B cell (primary cell): Measurements from ENCODE around the gene CDT1. TPM values are rescaled to one million over a fixed set of nuclear protein-coding genes. Genes with fewer than 3 reads are reported as not detected.

Source experiments
- ATAC-seq: fragments of 200-7000 bp; cut with Tn5 transposase; one replicate; pipeline ENCODE4 v1.10.0; 2021; ENCODE audit warnings: low read depth, mild to moderate bottlenecking, moderate number of reproducible peaks, moderate library complexity
- CTCF ChIA-PET: fragments of 350-600 bp; sonication (Branson Sonifier 250); formaldehyde crosslinking; loops from one replicate; lab custom pipeline; 2021; ENCODE audit warnings: antibody characterized with exemption, inconsistent platforms; lab: Charles Lee
- POLR2A ChIA-PET: fragments of 350-600 bp; sonication (Branson Sonifier 250); formaldehyde crosslinking; loops from one replicate; lab custom pipeline; 2021; ENCODE audit warnings: antibody characterized with exemption; lab: Charles Lee
- DNase-seq: peaks from one replicate; pipeline ENCODE4 v3.0.0; 2013
- H2AFZ ChIP-seq: 2 replicates; pipeline ENCODE4 v1.6.1; 2012; ENCODE audit warnings: mild to moderate bottlenecking, low read depth, low read length; ENCODE audit not compliant: insufficient read depth, poor library complexity, severe bottlenecking
- H3K27ac ChIP-seq, 2 donors: 1 replicate in 1 of 2; 2 replicates in 1 of 2; pipeline ENCODE4 v1.5.1; 2012 to 2013; ENCODE audit warnings: low read length in 2 of 2, mild to moderate bottlenecking in 2 of 2, moderate library complexity in 1 of 2
- H3K27me3 ChIP-seq, 4 experiments: fragments of 200-600 bp in 1 of 4; sonication (generic) in 1 of 4; replicated peaks in 1 of 4; 1 replicate in 2 of 4; 2 replicates in 2 of 4; pipeline versions ENCODE4 v1.6.1 to v1.7.0; 2013 to 2016; ENCODE audit warnings: low read length in 3 of 4, mild to moderate bottlenecking in 2 of 4, mixed read lengths in 1 of 4, moderate library complexity in 1 of 4; ENCODE audit not compliant: insufficient read depth in 4 of 4, control insufficient read depth in 3 of 4; ENCODE audit errors: control extremely low read depth in 1 of 4
- H3K36me3 ChIP-seq, 2 experiments: replicated peaks in 1 of 2; 1 replicate in 1 of 2; 2 replicates in 1 of 2; pipeline versions ENCODE4 v1.6.1 to v1.7.1; 2013; ENCODE audit warnings: low read length in 1 of 2; ENCODE audit not compliant: insufficient read depth in 2 of 2, control insufficient read depth in 1 of 2; ENCODE audit errors: control extremely low read depth in 1 of 2, extremely low read depth in 1 of 2
- H3K4me1 ChIP-seq, 2 donors: fragments of 200-600 bp in 1 of 2; sonication (generic) in 1 of 2; 1 replicate in 1 of 2; 2 replicates in 1 of 2; pipeline versions ENCODE4 v1.5.1 to v1.6.1; 2013 to 2017; ENCODE audit warnings: low read length in 2 of 2; ENCODE audit not compliant: control insufficient read depth in 2 of 2, insufficient read depth in 2 of 2
- H3K4me2 ChIP-seq: replicated peaks from 2 replicates; pipeline ENCODE3; 2012; ENCODE audit warnings: mild to moderate bottlenecking, low read depth, low read length; ENCODE audit not compliant: poor library complexity, severe bottlenecking
- H3K4me3 ChIP-seq, 5 experiments: fragments of 200-600 bp in 1 of 5; sonication (generic) in 1 of 5; 1 replicate in 3 of 5; 2 replicates in 2 of 5; pipeline versions ENCODE4 v1.5.1 to v1.7.0; 2011 to 2016; ENCODE audit warnings: low read length in 4 of 5, mild to moderate bottlenecking in 4 of 5, low read depth in 2 of 5, control low read depth in 1 of 5, moderate library complexity in 1 of 5; ENCODE audit not compliant: insufficient read depth in 1 of 5; ENCODE audit errors: control extremely low read depth in 1 of 5, extremely low read depth in 1 of 5
- H3K79me2 ChIP-seq: fragments of 200-600 bp; sonication (generic); one replicate; pipeline ENCODE4 v1.6.0; 2016; ENCODE audit warnings: low read length; ENCODE audit not compliant: control insufficient read depth, insufficient read depth
- H3K9ac ChIP-seq: fragments of 200-600 bp; sonication (generic); 2 replicates; pipeline ENCODE4 v1.6.1; 2017; ENCODE audit warnings: mild to moderate bottlenecking, low read length, moderate library complexity
- H3K9me3 ChIP-seq, 3 donors: one replicate each; pipeline versions ENCODE4 v1.6.1 to v1.7.1; 2013; ENCODE audit warnings: low read length in 2 of 3; ENCODE audit not compliant: control insufficient read depth in 2 of 3, insufficient read depth in 1 of 3; ENCODE audit errors: control extremely low read depth in 1 of 3
- H4K20me1 ChIP-seq: 2 replicates; pipeline ENCODE4 v1.6.0; 2012; ENCODE audit warnings: mild to moderate bottlenecking, low read length; ENCODE audit not compliant: insufficient read depth, control insufficient read depth, poor library complexity, severe bottlenecking
- H3K27ac Mint-ChIP-seq: one replicate; pipeline ENCODE4 v1.8.0; 2021; ENCODE audit warnings: mixed read lengths
- H3K27me3 Mint-ChIP-seq: one replicate; pipeline ENCODE4 v1.8.0; 2021; ENCODE audit warnings: mixed read lengths
- H3K4me1 Mint-ChIP-seq: one replicate; pipeline ENCODE4 v1.8.0; 2021; ENCODE audit warnings: mixed read lengths
- H3K4me3 Mint-ChIP-seq: one replicate; pipeline ENCODE4 v1.8.0; 2021; ENCODE audit warnings: mixed read lengths
- H3K9me3 Mint-ChIP-seq: one replicate; pipeline ENCODE4 v1.8.0; 2022; ENCODE audit warnings: mixed read lengths; ENCODE audit not compliant: insufficient read depth
- EZH2 ChIP-seq: IDR thresholded peaks from 2 replicates; pipeline ENCODE4 v1.6.1; 2012; ENCODE audit warnings: borderline replicate concordance, low read depth, mild to moderate bottlenecking, moderate library complexity, low read length; ENCODE audit not compliant: insufficient read depth, poor library complexity, severe bottlenecking
- WGBS: methylation state at CpG from one replicate; pipeline ENCODE4 v1.1.5; 2013; ENCODE audit warnings: missing lambda C conversion rate; ENCODE audit not compliant: insufficient coverage; 5-methylcytosine and 5-hydroxymethylcytosine counted together
- intact Hi-C: fragments of 100-400 bp; cut with micrococcal nuclease; formaldehyde crosslinking; loops from one replicate; pipeline ENCODE4 v1.10.0; 2022
- polyA plus RNA-seq: library from polyadenylated mRNA; depleted of rRNA; stranded (reverse); fragments of >200 nt; gene quantifications from 2 replicates; pipeline ENCODE4 v1.2.3, GENCODE V29; 2012
- total RNA-seq, 2 donors: library from RNA; stranded (reverse); fragments of 120-200 nt in 1 of 2; gene quantifications; 1 replicate in 1 of 2; 2 replicates in 1 of 2; pipeline versions ENCODE4 v1.2.3 to v1.2.4, GENCODE V29; 2013 to 2022
- TF ChIP-seq, protein P1 (sequence below): fragments of 200-600 bp; IDR thresholded peaks from one replicate; pipeline ENCODE4 v1.8.0; 2022; ENCODE audit warnings: antibody characterized with exemption, mild to moderate bottlenecking

Gene CDT1
- total and polyA plus RNA-seq, 2 donors (not counting 1 experiment from before 2014, with no cell fraction given) = 0.27 to 0.36 TPM

- DNase-seq (no peak), ATAC-seq (no peak)
- Mint-ChIP-seq H3K4me3 (no peak overlapping the region), H3K9me3 (no peaks in the 10 kb centered on the region), H3K27me3 (no peaks in the 10 kb centered on the region), H3K27ac (no peak overlapping the region), H3K4me1 (peaks cover 25% of the 10 kb centered on the region)
- peaks cover 0 to 17% (median 0%) of the 10 kb centered on the region in 3 donors for H3K9me3 ChIP-seq
- H3K4me2 ChIP-seq = no peak overlapping the region
- no peak overlapping the region for H3K27ac ChIP-seq
- CTCF ChIA-PET = interaction anchor here (1.4 to 6.3 kb wide), 3 partner anchors 18 to 29 kb away, joined by 5 to 34 read pairs (median 6); no protein-coding TSS in a partner anchor
- H2AFZ ChIP-seq = no peak overlapping the region
- peaks cover 73% of the 10 kb centered on the region for H4K20me1 ChIP-seq
- 86% methylated on average over 33 of the region's 42 CpGs for WGBS
- H3K4me3 ChIP-seq = no peak overlapping the region
- peaks cover 0 to 16% of the 10 kb centered on the region in 2 donors for H3K4me1 ChIP-seq
- H3K36me3 ChIP-seq = peaks cover 0 to 2% of the 10 kb centered on the region in 2 experiments
- H3K79me2 ChIP-seq = peaks cover 80% of the 10 kb centered on the region
- POLR2A ChIA-PET = interaction anchor here (1.4 to 1.8 kb wide), 2 partner anchors 10 to 12 kb away, joined by 3 to 4 read pairs; no protein-coding TSS in a partner anchor
- intact Hi-C loops = no loop called here
- no peak for TF ChIP-seq EZH2
- TF ChIP-seq, protein P1, sequence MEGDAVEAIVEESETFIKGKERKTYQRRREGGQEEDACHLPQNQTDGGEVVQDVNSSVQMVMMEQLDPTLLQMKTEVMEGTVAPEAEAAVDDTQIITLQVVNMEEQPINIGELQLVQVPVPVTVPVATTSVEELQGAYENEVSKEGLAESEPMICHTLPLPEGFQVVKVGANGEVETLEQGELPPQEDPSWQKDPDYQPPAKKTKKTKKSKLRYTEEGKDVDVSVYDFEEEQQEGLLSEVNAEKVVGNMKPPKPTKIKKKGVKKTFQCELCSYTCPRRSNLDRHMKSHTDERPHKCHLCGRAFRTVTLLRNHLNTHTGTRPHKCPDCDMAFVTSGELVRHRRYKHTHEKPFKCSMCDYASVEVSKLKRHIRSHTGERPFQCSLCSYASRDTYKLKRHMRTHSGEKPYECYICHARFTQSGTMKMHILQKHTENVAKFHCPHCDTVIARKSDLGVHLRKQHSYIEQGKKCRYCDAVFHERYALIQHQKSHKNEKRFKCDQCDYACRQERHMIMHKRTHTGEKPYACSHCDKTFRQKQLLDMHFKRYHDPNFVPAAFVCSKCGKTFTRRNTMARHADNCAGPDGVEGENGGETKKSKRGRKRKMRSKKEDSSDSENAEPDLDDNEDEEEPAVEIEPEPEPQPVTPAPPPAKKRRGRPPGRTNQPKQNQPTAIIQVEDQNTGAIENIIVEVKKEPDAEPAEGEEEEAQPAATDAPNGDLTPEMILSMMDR = no peak
- H3K9ac ChIP-seq = no peak overlapping the region
- H3K27me3 ChIP-seq = no peaks in the 10 kb centered on the region
These were observed 48.5 kb upstream of the CDT1 start for GRCh38 chr16:88754912-88755744.
